ENCODE measurements around the gene MEG3.
A peak's percentile ranks its signal among the peaks of the same experiment; 100 is the strongest.

MEG3 gene

DNA sequence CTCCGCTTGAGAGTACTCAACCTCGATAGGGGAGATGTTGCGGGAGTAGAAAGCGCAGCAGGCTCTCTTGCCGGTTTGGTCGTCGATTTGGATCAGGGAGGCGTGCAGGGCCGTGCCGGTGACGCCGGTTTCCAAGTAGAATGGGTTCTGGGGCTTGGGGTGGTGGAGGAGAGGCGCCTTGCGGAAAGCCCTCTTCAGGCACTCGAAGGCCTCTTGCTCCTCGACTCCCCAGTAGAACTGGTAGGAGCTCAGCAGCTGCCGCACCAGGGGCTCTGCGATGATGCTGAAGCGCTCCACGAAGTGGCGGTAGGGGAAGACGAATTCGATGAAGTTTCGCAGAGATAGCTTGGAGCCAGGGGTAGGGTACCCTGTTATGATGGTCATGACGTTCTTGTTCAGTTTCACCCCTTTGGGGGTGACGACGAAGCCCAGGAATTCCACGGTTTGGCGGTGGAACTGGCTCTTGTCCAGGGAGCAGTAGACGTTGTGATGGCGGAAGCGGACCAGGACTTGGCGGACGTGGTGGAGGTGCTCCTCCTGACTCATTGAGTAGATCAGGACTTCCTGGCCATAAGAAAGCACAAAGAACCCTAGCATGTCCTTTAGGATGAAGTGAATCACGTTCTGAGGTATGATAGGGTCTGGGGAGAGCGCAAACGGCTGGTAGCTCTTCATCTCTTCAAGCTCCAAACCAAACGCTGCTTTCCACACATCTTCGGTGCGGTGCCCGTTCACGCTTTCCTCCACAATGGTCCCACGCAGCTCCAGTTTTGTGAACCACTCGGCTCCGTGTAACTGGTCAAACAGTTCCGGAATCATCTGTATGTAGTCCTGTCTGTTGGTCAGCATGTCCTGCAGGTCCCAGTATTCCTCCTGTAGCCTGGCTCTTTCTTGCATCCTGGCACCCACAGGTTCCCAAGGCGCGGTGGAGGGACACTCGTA is 56.4 kb downstream of the MEG3 start:
- DNase-seq (ENCODE audit: low spot score), result no peak

DNA sequence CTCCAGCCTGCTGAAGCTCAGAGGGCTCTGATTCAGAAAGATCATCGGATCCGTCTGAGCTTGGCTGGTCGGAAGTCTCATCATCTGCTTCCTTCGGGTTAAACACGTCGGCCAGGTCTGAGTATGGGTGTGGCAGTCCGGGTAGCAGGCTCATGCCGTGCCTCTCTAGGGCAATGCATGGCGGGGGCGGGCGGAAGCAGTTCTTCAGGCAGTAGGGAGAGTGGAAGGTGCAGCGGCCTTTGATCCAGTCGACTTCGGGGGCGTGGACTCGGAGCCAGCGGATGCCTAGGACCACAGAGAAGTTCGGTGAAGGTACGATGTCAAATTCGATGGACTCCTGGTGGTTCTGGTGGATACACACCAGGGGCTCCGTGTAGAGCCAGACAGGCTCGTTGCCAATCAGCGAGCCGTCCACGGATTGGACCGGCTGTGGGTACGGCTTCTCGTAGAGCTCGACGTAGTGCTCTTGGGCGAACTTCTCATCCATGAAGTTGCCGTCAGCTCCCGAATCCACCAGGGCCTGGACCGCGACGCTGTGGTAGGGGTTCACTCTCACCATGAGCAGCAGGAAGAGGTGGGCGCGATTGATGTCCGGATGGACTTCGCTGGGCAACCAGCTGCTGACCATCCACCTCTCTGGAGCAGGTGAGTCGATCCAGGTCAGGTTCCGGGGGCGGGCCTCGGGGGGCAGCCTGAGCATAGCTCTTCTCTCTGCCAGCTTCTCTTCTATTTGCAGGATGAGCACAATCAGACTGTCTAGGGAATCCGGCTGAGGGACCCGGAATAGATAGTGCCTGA is 57.3 kb downstream of the MEG3 start:
- DNase-seq (ENCODE audit: low spot score), result no peak

DNA sequence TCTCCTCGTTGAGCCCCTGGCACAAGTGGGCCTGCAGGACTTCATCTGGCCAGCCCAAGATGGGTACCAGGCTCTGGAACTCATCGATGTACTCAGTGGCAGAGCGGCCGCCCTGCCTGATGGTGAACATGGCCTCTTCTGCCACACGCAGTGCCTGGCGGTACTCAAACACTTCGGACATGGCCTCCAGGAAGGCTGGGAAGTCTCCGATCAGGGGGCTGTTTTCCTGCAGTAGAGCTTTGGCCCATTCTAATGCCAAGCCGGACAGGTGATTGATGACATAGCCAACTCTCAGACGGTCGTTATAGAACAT is 57.8 kb downstream of the MEG3 start:
- DNase-seq (ENCODE audit: low spot score), result no peak

DNA sequence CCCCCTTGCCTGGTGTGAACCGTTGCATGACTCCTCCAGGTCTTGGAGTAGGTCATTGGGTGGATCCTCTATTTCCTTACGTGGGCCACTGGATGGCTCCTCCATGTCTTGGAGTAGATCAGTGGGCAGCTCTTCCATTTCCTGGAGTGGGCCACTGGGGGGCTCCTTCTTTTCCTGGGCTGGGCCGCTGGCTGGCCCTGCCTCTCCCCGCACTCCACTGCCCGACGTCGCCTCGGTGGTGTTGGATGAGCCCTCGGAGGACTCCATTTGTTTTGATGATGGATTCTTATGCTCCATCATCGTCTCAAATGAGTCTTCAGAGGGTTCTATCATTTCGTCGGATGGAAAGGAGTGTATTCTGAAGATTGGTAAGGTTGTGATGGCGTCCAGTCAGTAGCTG is 58.5 kb downstream of the MEG3 start:
- DNase-seq (ENCODE audit: low spot score), result no peak

DNA sequence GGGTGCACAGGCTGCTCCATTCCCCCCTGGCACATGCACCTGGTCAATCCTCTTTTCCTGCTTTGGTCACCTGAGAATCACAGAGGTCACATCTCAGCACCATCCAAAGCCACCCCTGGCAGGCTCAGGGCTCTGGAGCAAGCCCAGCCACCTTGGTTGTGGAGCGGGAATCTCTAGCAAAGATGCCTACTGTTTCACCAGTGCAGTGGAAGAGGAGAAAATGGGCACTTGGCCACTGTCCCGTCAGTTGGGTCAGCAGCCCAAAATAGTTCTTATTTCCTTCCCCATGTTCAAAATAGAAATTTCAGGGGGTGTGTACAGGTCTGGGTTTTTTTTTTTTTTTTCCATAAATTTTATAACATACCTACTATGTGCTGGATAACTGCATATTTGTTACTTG is 59.3 kb downstream of the MEG3 start:
- no peak for DNase-seq (ENCODE audit: low spot score)

DNA sequence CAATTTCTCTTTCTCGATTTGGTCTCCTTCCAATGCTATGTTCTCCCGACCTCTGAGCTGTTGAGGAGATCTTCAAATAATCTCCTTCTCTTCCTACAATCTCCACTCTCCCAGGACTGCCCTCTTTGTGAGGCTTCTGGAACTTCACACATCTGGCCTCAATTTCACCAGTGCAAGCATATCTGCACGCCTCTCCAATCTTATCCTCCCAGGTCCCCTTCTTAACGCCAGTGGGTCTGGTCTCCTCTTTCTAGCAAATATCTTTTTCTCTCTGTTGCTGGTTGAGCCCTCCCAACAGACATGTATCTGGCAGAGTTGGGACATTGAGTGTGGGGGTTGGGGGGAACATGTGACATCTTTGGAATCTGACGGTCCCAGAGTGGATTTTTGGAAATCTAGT is 59.7 kb downstream of the MEG3 start:
- no peak for DNase-seq (ENCODE audit: low spot score)

DNA sequence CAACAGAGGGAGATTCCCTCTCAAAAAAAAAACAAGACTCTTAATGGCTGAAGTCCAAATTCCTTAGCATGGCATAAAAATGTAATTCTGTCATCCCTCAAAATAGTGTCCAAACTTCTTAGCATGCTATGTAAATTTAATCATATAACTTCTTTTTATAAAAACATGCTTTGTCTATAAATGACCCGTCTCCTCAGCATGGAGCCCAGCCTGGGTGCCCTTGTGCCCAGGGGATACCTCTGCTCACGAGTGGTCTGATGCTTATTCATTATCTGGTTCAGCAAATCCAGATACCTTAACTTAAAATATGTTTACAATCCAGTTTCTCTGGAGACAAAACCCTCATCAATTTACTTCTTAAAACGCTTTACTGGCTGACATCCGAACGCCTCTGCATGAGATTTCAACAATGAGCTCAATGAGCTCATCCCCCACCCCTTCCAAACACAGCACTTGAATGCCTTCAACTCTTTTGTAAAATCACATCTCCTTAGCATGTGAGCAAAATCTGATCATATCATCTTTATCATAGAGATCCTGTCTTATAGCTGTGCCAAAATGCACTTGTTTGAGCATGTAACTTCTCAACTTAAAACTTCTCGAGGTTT is 61.9 kb downstream of the MEG3 start:
- no peak for DNase-seq (ENCODE audit: low spot score)

DNA sequence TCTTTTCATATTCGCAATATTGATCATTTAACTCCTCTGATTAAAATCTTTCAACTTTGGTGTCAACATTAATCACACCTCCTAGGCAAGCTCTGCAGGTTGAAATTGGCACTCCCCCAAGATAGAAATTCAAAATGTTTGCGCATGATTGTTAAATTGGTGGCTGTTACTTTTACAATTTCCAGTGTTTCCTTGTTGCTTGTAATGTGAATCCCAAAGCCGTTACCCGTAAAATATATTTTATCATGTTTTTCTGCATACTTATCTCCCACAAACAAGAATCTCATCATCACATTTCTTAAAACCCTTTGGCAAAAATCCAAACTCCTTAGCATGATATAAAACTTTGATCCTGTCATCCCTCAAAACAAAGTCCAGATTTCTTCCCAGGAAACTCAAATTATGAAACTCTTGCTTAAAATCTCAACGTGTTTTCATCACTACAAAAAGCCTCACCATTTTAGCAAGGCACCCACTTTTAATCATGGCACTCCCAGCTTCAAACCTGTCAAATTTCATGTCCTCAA is 62.9 kb downstream of the MEG3 start:
- DNase-seq (ENCODE audit: low spot score), result no peak

DNA sequence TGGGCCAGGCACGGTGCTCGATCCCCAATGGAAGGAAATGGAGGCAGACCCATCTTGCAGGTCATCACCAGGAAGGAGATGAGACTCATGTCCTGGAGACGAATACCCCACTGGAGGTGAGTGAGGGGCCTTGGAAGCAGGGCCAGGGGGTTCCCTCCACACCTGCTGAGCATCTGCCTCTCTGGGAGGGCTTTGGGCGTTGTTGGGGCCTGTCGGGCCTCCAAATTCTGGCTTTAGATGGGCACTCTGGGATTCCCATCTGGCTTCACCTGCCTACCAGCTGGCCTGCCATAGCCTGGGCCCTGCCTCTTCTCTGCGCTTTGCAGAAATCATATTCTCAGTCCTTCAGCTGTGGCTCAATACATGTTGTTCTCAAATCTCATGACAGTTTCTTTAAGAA is 63.7 kb downstream of the MEG3 start:
- no peak for DNase-seq (ENCODE audit: low spot score)

DNA sequence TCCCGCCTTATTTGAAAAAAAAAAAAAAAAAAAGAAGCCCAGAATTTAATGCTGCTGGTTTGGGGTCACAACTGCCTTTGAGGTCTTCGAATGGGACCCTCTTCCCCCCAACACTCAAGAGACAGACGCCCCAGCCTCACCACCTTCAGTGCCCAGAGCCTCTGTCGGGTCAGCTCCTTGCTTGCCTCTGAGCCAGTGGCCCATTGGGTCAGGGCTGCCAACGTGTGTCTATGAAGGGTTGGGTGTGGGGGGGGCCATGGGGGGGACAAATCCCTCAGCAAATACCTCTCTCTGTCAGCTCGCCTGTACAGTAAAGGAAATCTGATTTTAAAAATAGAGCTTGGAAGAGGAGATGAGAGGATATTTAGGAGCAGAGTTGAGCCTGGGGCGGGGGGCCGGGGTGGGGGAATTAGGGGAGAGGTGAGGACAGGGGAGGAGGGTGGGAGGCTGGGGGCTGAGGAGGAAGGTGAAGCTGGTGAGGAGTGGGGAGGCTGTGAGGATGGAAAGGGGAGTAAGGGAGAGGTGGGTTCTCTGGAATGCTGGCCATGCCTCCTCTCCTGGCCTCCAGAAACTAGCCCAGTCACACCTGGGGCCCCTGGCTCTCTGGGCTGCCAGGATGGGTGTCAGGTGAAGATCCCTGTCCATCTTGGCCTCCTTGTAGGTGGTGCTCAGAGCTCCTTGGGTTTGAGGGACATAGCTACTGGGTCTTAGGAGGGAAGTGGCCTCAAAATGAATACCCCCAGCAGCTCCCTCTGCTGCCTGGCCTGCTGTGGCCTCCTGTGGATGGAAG is 64.3 kb downstream of the MEG3 start:
- no peak for DNase-seq (ENCODE audit: low spot score)

DNA sequence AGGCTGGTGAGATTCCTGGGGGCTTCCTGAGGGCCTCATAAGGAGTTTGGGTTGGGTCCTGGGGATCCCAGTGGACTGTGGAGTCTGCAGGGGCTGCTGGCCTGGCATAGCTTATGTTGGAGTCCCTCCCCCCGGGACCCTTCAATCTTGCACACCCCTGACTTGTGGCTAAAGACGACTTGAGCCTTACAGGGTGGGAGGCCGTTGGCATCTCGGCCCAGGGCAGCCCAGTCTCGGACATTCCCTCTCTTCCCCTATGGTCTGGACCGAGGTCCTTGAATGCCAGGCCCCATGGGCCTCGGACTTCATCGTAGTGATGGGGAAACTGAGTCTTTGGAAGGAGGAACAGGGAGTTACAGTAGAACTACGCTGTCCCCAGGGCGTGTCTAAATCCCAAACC is 65.1 kb downstream of the MEG3 start:
- no peak for DNase-seq (ENCODE audit: low spot score)

DNA sequence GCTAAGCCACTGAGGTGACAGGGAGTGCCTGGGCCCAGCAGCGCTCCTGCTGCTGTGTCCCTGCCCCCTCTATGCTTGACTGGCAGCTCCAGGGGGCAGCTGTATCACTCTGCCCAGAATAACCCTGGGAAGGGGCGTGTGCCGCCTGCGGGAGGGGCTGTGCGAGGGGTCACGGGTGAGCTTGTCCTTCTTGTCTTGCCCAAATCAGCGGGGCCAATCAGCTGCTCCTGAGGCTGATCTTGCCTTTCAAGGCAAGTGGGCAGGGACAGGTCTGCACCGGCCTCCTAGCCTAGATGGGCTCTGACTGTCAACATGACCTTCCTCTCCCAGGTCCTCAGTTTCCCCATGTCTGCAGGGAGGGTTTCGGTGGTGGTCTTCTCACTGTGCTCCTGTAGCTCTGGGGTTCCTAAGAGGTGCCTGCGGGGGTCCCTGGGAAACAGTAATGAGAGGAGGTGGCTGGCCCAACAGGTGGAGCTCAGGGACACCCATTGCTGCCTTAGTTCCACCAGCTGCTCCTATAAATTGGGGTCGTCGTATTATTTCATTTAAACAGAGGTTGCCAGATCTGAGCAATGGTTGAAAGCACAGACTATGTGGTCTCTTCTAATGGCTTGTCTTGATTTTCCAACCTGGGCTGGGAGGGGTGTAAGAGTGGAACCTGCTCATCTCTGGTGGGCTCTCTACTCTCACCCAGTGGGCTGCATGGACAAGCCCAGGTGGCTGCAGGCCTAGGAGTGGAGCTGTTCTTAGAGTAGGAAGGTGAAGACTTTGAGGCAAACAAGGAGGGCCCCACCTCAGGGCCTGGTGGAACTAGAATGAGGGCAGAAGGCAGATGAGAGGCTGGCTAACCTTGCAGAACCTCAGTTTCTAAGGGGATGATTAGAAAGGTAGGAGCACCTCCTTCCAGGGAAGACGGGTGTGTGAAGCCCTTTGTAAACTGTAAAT is 65.9 kb downstream of the MEG3 start:
- no peak for DNase-seq (ENCODE audit: low spot score)

DNA sequence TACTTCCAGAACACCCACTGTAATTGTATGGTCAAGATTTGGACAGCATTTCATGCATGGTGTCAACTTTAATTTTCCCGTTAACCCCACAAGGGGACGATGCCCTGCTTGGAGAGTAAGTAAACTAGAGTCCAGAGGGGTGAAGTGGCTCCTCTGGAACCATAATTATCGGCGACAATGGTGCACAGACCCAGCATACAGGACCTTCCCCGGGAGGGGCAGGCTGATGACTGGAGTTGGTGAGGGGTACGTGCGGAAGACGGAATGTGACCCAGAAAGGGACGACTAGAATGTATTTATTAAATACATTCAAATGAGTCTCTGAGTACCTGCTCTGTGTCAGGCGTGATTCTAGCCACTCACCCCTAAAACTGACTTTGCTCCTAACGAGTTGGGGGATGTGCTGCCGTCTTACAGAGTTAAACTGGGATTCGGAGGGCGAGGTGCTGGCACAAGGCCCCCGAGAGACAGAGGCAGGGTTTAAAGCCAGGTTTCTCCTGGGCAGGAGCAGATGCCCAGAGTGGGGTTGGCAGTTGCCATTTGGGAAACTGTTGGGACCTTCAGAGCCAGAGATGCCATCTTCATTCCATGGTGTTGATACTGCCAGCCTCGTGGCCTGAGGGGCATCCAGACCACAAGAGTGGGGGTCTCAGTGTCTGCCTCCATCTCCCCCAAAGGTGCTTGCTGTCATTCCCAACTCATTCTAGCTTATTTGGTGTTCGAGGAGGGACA is 66.7 kb downstream of the MEG3 start:
- DNase-seq (ENCODE audit: low spot score), result peak; percentile 32

DNA sequence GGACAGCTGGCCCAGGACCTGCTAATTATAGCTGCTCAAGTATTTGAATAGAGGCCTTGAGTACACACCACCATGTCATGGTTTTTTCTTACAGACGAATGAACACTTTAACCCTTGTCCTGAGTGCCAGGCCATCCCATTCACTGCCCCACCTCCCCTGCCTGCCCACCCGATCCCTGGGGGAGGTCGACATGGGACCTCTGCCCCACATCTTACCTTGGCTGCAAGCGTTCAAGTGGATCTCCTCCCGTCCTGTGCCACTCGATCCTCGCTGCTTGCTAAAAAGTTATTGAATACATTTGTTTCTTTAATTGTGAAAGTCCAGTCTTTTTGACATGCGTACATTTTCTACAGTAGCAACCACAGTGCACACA is 67.3 kb downstream of the MEG3 start:
- no peak for DNase-seq (ENCODE audit: low spot score)

DNA sequence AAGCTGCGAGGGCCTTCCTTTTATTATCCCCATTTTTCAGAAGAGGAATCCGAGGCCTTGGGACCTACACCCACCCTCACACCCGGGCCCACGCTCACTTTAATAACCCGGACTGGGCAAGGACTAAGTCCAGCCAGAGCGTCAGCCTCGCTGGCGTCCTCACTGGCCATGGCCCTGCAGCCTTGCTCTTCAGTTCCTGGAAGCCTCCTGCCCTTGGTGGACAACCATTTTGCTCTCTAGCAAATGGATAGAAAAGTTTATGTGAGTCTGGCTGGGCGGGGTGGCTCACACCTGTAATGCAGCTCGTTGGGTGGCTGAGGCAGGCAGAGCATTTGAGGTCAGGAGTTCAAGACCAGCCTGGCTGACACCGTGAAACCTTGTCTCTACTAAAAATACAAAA is 67.8 kb downstream of the MEG3 start:
- DNase-seq (ENCODE audit: low spot score), result no peak

DNA sequence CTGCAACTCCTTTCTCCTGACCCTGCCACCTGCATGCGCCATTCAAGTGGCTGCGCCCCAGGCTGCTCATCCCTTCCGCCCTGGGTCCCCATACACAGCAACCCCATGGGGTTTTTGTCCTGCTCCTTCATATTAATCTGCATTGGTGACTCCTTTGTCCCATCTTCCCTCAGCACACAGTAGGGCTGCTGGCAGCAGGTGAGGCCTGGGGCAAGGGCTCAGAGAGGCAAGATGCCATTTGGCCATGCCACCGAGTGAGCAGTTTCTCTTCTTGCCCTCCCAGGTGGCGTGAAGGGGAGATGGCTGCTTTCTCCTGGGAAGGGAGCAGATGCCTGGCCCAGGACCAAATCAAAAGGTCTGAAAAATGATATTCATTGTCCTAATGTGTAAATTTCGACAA is 68.5 kb downstream of the MEG3 start:
- no peak for DNase-seq (ENCODE audit: low spot score)

DNA sequence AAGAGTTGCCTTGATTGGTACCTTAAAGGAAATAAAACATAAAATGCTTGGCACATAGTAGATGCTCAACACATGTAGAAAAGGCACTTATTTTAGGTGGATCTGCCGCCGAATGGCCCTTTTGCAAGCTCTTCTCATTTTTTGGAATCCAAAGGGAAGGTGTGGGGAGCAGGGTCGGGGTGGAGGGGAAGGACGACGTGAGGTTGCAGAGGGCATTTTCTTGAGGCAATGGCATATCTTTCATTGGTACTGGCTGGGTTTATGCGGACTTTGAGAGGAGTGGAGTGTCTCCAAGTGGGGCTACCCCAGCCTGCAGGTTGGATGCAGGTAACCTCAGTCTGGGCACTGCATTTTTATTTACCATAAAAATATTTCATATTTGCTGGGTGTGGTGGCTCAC is 69.5 kb downstream of the MEG3 start:
- no peak for DNase-seq (ENCODE audit: low spot score)

DNA sequence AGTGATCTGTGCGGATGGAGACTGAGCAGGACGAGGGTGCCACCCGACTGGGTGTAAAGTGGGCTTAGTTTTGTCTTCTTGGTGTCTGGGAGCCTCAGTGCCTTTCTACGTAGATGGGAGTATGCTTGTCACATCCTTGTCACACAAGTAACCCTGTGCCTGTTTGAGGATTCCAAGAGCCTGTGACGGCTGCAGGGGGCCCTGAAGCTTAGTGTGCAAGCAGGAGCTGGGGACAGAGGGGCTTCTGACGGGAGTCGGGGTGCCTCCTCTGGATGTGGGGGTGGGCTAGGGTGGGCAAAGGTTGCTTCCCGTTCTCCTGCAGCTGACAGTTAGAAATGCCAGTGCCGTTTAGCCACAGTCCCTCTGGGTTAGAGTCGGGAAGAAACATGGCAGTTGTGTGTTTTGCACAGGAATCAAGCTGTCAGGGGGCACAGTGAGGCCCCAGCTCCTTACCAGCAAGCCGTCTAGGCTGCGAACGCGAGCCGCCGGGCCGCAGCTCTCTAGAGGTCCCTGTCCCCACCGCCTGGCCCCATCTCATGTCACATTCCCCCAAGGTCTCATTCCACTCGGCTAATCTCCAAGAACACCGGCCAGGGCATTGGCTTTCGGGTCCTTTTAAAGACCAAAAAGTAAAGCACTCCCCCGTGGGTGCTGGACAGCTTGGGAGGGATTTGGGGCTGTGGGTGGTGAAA is 70.6 kb downstream of the MEG3 start:
- DNase-seq (ENCODE audit: low spot score), result peak; percentile 51

DNA sequence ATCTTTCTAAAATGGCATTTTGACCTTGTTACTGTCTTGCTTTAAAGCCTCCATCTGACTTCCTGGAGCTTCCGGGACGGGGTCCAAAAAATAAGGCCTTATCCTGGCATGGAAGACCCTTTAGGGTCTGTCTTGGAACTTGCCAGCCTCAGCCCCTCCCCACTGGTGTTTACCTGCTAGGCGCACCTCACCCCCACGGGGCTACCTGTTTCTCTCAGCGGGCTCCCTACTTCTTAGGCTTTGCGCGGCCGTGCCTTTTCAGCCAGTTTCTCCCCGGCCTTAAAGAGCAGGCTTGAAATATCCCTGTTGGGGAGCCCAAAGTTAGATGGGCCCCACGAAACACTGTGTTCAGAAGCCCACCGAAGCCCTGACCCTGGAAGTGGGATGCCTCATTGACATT is 72.5 kb downstream of the MEG3 start:
- DNase-seq (ENCODE audit: low spot score), result peak; percentile 33
